Tibial artery (tissue), 4 donors: ENCODE measurements around the gene AKAP9.
"Not testable (repeated sequence)": the region's sequence is repeated elsewhere in the genome, so short reads cannot be mapped to it uniquely, and the experiment has no call there.

Source experiments
- DNase-seq, 2 donors: peaks; one replicate each; pipeline ENCODE4 v3.0.0-alpha.2; 2019
- H3K27ac ChIP-seq, 2 donors: fragments of 200-600 bp; sonication (generic) in 1 of 2; 1 replicate in 1 of 2; 2 replicates in 1 of 2; pipeline ENCODE4 v1.5.1; 2018 to 2019; ENCODE audit warnings: mild to moderate bottlenecking in 1 of 2
- H3K27me3 ChIP-seq, 2 donors: fragments of 200-600 bp; sonication (generic) in 1 of 2; one replicate each; pipeline versions ENCODE4 v1.5.1 to v1.6.0; 2016 to 2019
- H3K36me3 ChIP-seq, 3 donors: fragments of 200-600 bp; sonication (generic) in 2 of 3; one replicate each; pipeline ENCODE4 v1.5.1; 2016 to 2019; ENCODE audit warnings: mild to moderate bottlenecking in 2 of 3
- H3K4me1 ChIP-seq, 4 donors: fragments of 200-600 bp; sonication (generic) in 2 of 4; 1 replicate in 3 of 4; 2 replicates in 1 of 4; pipeline ENCODE4 v1.5.1; 2016 to 2019
- H3K4me3 ChIP-seq, 2 donors: fragments of 200-600 bp; sonication (generic) in 1 of 2; 1 replicate in 1 of 2; 2 replicates in 1 of 2; pipeline ENCODE4 v1.5.1; 2018 to 2019; ENCODE audit warnings: mild to moderate bottlenecking in 2 of 2
- H3K9me3 ChIP-seq, 3 donors: fragments of 200-600 bp; sonication (generic) in 1 of 3; one replicate each; pipeline ENCODE4 v1.5.1; 2016 to 2019
- intact Hi-C: fragments of 100-400 bp; cut with DNase I; formaldehyde crosslinking; loops from one replicate; pipeline ENCODE4 v1.15.0; 2023; ENCODE audit warnings: low total_unique reads
- TF ChIP-seq, protein P1 (sequence below), 2 experiments: fragments of 200-600 bp in 1 of 2; fragments of 450-650 bp in 1 of 2; IDR thresholded peaks; one replicate each; pipeline ENCODE4 v1.5.1; 2017 to 2019; ENCODE audit warnings: antibody characterized with exemption in 2 of 2, mild to moderate bottlenecking in 1 of 2, moderate library complexity in 1 of 2

The AKAP9 gene

DNA sequence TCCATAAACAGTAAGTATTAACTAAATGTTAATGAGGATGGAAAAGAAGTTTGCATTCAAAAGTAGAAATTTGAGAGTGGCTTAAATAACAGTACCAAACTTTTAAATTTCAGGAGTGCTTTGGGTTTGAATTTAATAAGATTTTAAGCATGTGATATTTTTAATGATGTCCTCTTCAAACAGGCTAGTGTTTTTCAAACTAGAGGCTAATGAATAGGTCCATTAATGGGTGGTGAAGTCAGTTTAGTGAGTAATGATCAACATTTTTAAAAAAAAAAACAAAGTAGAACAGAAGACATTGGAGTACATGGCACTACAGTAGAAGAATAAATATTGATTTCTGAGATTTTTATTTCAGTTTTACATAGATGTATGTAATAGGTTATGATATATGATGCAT is 72.9 kb downstream of the AKAP9 start:
- Histone ChIP-seq H3K27me3 (no peaks in the 10 kb centered on the region), H3K27ac (no peak overlapping the region), H3K4me1 (peaks cover 0 to 8% (median 0%) of the 10 kb centered on the region in 4 donors), H3K9me3 (no peaks in the 10 kb centered on the region), H3K4me3 (no peak overlapping the region), H3K36me3 (peaks cover 24 to 64% (median 32%) of the 10 kb centered on the region in 3 donors)
- no peak for DNase-seq
- TF ChIP-seq, protein P1, sequence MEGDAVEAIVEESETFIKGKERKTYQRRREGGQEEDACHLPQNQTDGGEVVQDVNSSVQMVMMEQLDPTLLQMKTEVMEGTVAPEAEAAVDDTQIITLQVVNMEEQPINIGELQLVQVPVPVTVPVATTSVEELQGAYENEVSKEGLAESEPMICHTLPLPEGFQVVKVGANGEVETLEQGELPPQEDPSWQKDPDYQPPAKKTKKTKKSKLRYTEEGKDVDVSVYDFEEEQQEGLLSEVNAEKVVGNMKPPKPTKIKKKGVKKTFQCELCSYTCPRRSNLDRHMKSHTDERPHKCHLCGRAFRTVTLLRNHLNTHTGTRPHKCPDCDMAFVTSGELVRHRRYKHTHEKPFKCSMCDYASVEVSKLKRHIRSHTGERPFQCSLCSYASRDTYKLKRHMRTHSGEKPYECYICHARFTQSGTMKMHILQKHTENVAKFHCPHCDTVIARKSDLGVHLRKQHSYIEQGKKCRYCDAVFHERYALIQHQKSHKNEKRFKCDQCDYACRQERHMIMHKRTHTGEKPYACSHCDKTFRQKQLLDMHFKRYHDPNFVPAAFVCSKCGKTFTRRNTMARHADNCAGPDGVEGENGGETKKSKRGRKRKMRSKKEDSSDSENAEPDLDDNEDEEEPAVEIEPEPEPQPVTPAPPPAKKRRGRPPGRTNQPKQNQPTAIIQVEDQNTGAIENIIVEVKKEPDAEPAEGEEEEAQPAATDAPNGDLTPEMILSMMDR (IDR thresholded peaks at IDR 0.05): no peak
- intact Hi-C loops: no loop called here

DNA sequence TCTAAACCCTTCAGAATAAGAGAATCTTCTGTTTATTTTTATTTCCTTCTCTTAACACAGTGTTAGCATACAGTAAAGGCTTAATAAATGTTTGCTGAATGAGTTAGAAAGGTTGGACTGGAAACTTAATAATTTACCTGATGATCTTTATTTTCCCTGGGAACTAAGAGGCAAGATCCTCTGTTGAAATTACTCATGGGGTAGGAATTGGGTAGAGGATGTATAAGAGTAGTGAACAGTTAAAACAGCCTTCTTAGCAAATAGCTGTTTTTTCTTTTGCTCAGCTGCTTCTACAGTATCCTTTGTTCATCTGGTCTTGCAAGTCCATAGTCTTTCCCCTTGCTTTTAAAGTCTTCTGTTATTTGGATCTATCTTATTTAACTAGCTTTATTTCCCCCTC is 80.0 kb downstream of the AKAP9 start:
- H3K36me3 ChIP-seq: peaks cover 31 to 54% (median 43%) of the 10 kb centered on the region in 3 donors

DNA sequence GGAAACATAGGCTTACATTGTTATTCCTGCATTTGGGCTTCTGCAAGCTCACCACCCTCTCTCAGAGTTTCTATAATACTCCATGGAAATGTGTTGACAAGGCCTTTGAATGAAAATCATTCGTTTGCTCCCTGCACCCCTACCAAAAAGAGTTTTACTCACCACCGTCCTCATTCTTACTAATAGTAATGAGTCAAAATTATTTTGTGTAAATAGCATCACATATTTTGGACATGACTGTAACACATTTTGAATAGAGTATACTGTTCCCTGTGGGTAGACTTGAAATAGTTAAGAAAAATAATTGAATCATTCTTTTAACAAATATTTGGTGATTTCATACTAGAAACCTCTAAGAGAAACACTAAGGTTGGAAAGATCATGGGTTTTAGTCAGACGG is 84.6 kb downstream of the AKAP9 start:
- peaks cover 0 to 7% (median 0%) of the 10 kb centered on the region in 4 donors for H3K4me1 ChIP-seq

More for the DNA sequence above, 80.0 kb downstream of the AKAP9 start:
- TF ChIP-seq, protein P1 (IDR thresholded peaks at IDR 0.05): no peak
- intact Hi-C loops: loop anchor here (5.0 kb wide), 1 partner anchor 872 kb away; no protein-coding TSS in a partner anchor
- no peaks in the 10 kb centered on the region for H3K27me3 ChIP-seq
- no peak overlapping the region for H3K4me3 ChIP-seq
- no peak for DNase-seq
- H3K9me3 ChIP-seq: no peaks in the 10 kb centered on the region
- H3K4me1 ChIP-seq: peaks cover 0 to 16% (median 0%) of the 10 kb centered on the region in 4 donors
- H3K27ac ChIP-seq: no peak overlapping the region

DNA sequence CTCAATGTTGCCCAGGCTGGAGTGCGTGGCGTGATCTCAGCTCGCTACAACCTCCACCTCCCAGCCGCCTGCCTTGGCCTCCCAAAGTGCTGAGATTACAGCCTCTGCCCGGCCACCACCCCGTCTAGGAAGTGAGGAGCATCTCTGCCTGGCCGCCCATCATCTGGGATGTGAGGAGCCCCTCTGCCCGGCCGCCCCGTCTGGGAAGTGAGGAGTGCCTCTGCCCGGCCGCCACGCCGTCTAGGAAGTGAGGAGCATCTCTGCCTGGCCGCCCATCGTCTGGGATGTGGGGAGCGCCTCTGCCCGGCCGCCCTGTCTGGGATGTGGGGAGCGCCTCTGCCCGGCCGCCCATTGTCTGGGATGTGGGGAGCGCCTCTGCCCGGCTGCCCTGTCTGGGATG is 86.0 kb downstream of the AKAP9 start:
- intact Hi-C loops, H3K27me3 ChIP-seq, H3K4me3 ChIP-seq, H3K4me1 ChIP-seq, H3K27ac ChIP-seq, H3K9me3 ChIP-seq, DNase-seq: not testable (repeated sequence)
- peaks cover 44 to 66% (median 49%) of the 10 kb centered on the region in 3 donors for H3K36me3 ChIP-seq

More for the DNA sequence above, 84.6 kb downstream of the AKAP9 start:
- intact Hi-C loops: no loop called here
- TF ChIP-seq, protein P1 (IDR thresholded peaks at IDR 0.05): no peak
- Histone ChIP-seq H3K9me3 (no peaks in the 10 kb centered on the region), H3K27me3 (no peaks in the 10 kb centered on the region), H3K4me3 (no peak overlapping the region), H3K27ac (no peak overlapping the region), H3K36me3 (peaks cover 37 to 57% (median 42%) of the 10 kb centered on the region in 3 donors)
- no peak for DNase-seq

DNA sequence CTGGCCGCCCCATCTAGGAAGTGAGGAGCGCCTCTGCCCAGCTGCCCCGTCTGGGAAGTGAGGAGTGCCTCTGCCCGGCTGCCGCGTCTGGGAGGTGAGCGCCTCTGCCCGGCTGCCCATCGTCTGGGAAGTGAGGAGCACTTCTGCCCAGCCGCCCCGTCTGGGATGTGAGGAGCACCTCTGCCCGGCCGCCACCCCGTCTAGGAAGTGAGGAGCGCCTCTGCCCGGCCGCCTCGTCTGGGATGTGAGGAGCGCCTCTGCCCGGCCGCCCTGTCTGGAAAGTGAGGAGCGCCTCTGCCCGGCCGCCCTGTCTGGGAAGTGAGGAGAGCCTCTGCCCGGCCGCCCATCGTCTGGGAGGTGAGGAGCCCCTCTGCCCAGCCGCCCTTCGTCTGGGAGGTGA is 86.5 kb downstream of the AKAP9 start:
- H3K4me3 ChIP-seq, H3K9me3 ChIP-seq, H3K4me1 ChIP-seq, H3K27ac ChIP-seq, DNase-seq, intact Hi-C loops, H3K27me3 ChIP-seq: not testable (repeated sequence)
- peaks cover 44 to 69% (median 54%) of the 10 kb centered on the region in 3 donors for H3K36me3 ChIP-seq

DNA sequence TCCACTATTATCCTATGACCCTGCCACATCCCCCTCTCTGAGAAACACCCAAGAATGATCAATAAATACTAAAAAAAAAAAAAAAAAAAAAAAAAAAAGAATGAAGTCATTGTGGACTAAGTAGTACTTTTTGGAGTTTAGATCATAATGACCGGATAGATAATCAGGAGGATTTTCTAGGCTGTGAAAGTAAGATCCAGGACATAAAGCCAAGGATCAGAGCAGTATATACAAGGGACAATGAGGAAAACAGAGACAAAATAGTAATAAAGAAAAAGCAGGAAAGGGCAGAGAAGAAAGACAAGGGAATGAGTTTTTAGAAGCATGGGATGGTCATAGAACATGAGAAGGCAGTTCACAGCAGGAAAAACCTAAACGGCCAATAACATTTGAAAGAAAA is 87.6 kb downstream of the AKAP9 start:
- peaks cover 43 to 62% (median 54%) of the 10 kb centered on the region in 3 donors for H3K36me3 ChIP-seq
- TF ChIP-seq, protein P1 (IDR thresholded peaks at IDR 0.05): no peak

DNA sequence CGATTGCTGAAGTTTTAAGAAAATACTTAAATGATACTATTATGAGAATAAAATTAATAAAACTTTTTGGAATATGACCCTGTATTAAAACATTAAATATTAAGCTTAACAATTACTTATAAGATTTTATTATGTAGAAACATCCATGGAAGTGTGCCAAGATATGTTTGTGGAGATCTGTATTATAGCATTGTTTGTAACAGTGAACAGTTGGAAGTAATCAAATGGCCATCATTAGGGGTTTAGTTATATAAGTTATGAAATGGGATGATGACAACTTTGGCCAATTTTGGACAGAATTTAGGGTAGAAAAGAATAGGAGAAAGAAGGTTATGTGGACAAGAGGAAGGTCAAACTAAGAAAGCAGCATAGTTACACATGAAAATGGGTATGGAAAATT is 88.0 kb downstream of the AKAP9 start:
- TF ChIP-seq, protein P1 (IDR thresholded peaks at IDR 0.05): no peak
- H3K4me3 ChIP-seq: no peak overlapping the region
- no peak overlapping the region for H3K27ac ChIP-seq
- no peaks in the 10 kb centered on the region for H3K9me3 ChIP-seq
- H3K36me3 ChIP-seq: peaks cover 41 to 60% (median 50%) of the 10 kb centered on the region in 3 donors
- no peaks in the 10 kb centered on the region for H3K27me3 ChIP-seq
- H3K4me1 ChIP-seq: peaks cover 0 to 7% (median 0%) of the 10 kb centered on the region in 4 donors
- no peak for DNase-seq
- intact Hi-C loops: no loop called here

More for the DNA sequence above, 87.6 kb downstream of the AKAP9 start:
- intact Hi-C loops: no loop called here
- DNase-seq: no peak
- H3K27me3 ChIP-seq: no peaks in the 10 kb centered on the region
- H3K9me3 ChIP-seq: no peaks in the 10 kb centered on the region
- no peak overlapping the region for H3K27ac ChIP-seq
- no peak overlapping the region for H3K4me3 ChIP-seq
- peaks cover 0 to 7% (median 0%) of the 10 kb centered on the region in 4 donors for H3K4me1 ChIP-seq
